SU-DHL-6 (cell line): ENCODE data around the gene TNFAIP8L1.

Experiments used
- H2AFZ ChIP-seq: fragments of 200-600 bp; sonication (generic); 2 replicates; pipeline ENCODE4 v1.6.1; 2014; ENCODE audit warnings: low read depth, mild to moderate bottlenecking, moderate library complexity, mixed read lengths, antibody characterized with exemption, low read length; ENCODE audit not compliant: severe bottlenecking
- H3F3A ChIP-seq: fragments of 200-600 bp; shearing (Covaris generic); 2 replicates; pipeline ENCODE4 v1.6.0; 2016; ENCODE audit warnings: antibody characterized with exemption, mild to moderate bottlenecking; ENCODE audit not compliant: insufficient read depth
- H3K27ac ChIP-seq: fragments of 200-600 bp; sonication (generic); 2 replicates; pipeline ENCODE4 v1.5.1; 2016; ENCODE audit warnings: low read depth, mild to moderate bottlenecking, low read length, moderate library complexity, mixed read lengths
- H3K27me3 ChIP-seq: fragments of 200-600 bp; sonication (generic), shearing (Covaris generic); 2 replicates; pipeline ENCODE4 v1.6.0; 2014; ENCODE audit warnings: mild to moderate bottlenecking, low read length
- H3K36me3 ChIP-seq: fragments of 200-600 bp; sonication (generic); 2 replicates; pipeline ENCODE4 v1.6.1; 2014; ENCODE audit warnings: mild to moderate bottlenecking, low read length, mixed read lengths
- H3K4me2 ChIP-seq: fragments of 300-600, 200-600 bp; shearing (Covaris generic), sonication (generic); 2 replicates; pipeline ENCODE4 v1.6.0; 2014; ENCODE audit warnings: low read length, low read depth, mild to moderate bottlenecking; ENCODE audit not compliant: poor library complexity, severe bottlenecking
- H3K4me3 ChIP-seq: fragments of 200-600 bp; sonication (generic); 2 replicates; pipeline ENCODE4 v1.5.1; 2014; ENCODE audit warnings: antibody characterized with exemption, low read length, mild to moderate bottlenecking, mixed read lengths; ENCODE audit not compliant: insufficient read depth, poor library complexity, severe bottlenecking
- H3K79me2 ChIP-seq: fragments of 200-600 bp; sonication (generic); 2 replicates; pipeline ENCODE4 v1.6.1; 2014; ENCODE audit warnings: mild to moderate bottlenecking, low read length, moderate library complexity; ENCODE audit not compliant: insufficient read depth
- H3K9ac ChIP-seq: fragments of 200-600 bp; sonication (generic); 2 replicates; pipeline ENCODE4 v1.7.0; 2014; ENCODE audit warnings: mild to moderate bottlenecking, low read length
- H3K9me2 ChIP-seq: fragments of 200-600 bp; sonication (generic); replicated peaks from 2 replicates; pipeline ENCODE4 v1.6.1; 2014; ENCODE audit warnings: low read length; ENCODE audit not compliant: insufficient read depth
- H3K9me3 ChIP-seq: fragments of 200-600 bp; sonication (generic); 2 replicates; pipeline ENCODE4 v1.6.1; 2014; ENCODE audit warnings: low read length, mixed read lengths; ENCODE audit not compliant: insufficient read depth
- H4K20me1 ChIP-seq: fragments of 200-600 bp; sonication (generic); 2 replicates; pipeline ENCODE4 v1.6.1; 2014; ENCODE audit warnings: low read depth, mild to moderate bottlenecking, antibody characterized with exemption, low read length, moderate library complexity, mixed read lengths
- CTCF ChIP-seq: fragments of 200-600 bp; sonication (generic); IDR thresholded peaks from one replicate; pipeline ENCODE4 v1.5.1; 2017; ENCODE audit warnings: antibody characterized with exemption, mild to moderate bottlenecking, low read length, moderate library complexity; ENCODE audit not compliant: insufficient read depth, poor library complexity, severe bottlenecking
- EZH2phosphoT487 ChIP-seq: fragments of 200-600 bp; sonication (generic), shearing (Covaris generic); conservative IDR thresholded peaks from 2 replicates; pipeline ENCODE4 v1.6.1; 2018; ENCODE audit warnings: mild to moderate bottlenecking, antibody characterized with exemption, low read length, moderate library complexity, mixed read lengths

TNFAIP8L1 gene

GRCh38 chr19:4600893-4601292 is 38.4 kb upstream of the TNFAIP8L1 start:
- no peak overlapping the region for H3K27ac ChIP-seq
- no peak overlapping the region for H3K4me3 ChIP-seq
- no peaks in the 10 kb centered on the region for H3F3A ChIP-seq
- H3K79me2 ChIP-seq, result no peaks in the 10 kb centered on the region
- no peak overlapping the region for H3K4me2 ChIP-seq
- TF ChIP-seq EZH2phosphoT487, result no peak
- no peak for TF ChIP-seq CTCF
- no peak overlapping the region for H2AFZ ChIP-seq
- H3K9me2 ChIP-seq, result no peaks in the 10 kb centered on the region
- H4K20me1 ChIP-seq, result no peaks in the 10 kb centered on the region
- no peaks in the 10 kb centered on the region for H3K36me3 ChIP-seq
- no peaks in the 10 kb centered on the region for H3K9me3 ChIP-seq
- no peak overlapping the region for H3K9ac ChIP-seq
- H3K27me3 ChIP-seq, result no peaks in the 10 kb centered on the region

GRCh38 chr19:4602173-4602788 is 37.0 kb upstream of the TNFAIP8L1 start:
- no peaks in the 10 kb centered on the region for H3K79me2 ChIP-seq
- H3K27me3 ChIP-seq, result no peaks in the 10 kb centered on the region
- no peak overlapping the region for H3K4me3 ChIP-seq
- H3K36me3 ChIP-seq, result no peaks in the 10 kb centered on the region
- no peaks in the 10 kb centered on the region for H3F3A ChIP-seq
- H3K9ac ChIP-seq, result no peak overlapping the region
- H3K9me2 ChIP-seq, result no peaks in the 10 kb centered on the region
- no peaks in the 10 kb centered on the region for H4K20me1 ChIP-seq
- TF ChIP-seq CTCF (no peak), EZH2phosphoT487 (no peak)
- no peak overlapping the region for H3K4me2 ChIP-seq
- H3K27ac ChIP-seq, result no peak overlapping the region
- H2AFZ ChIP-seq, result no peak overlapping the region
- no peaks in the 10 kb centered on the region for H3K9me3 ChIP-seq

GRCh38 chr19:4602915-4603314 is 36.4 kb upstream of the TNFAIP8L1 start:
- H3K4me3 ChIP-seq, result no peak overlapping the region
- H3K27ac ChIP-seq, result no peak overlapping the region
- no peaks in the 10 kb centered on the region for H3K27me3 ChIP-seq
- H3K9me3 ChIP-seq, result no peaks in the 10 kb centered on the region
- no peaks in the 10 kb centered on the region for H3K79me2 ChIP-seq
- no peak for TF ChIP-seq CTCF
- TF ChIP-seq EZH2phosphoT487, result no peak
- H3K9ac ChIP-seq, result no peak overlapping the region
- H3K36me3 ChIP-seq, result no peaks in the 10 kb centered on the region
- no peak overlapping the region for H2AFZ ChIP-seq
- no peaks in the 10 kb centered on the region for H4K20me1 ChIP-seq
- H3K9me2 ChIP-seq, result no peaks in the 10 kb centered on the region
- no peak overlapping the region for H3K4me2 ChIP-seq
- no peaks in the 10 kb centered on the region for H3F3A ChIP-seq
